PC-3 (cell line): Measurements from ENCODE around the gene GGCX.

ENCODE experiments used
- EZH2 ChIP-seq: fragments of 300-600 bp; sonication (generic); IDR thresholded peaks from one replicate; pipeline ENCODE4 v1.6.1; 2017; ENCODE audit warnings: antibody characterized with exemption, mild to moderate bottlenecking, low read length; ENCODE audit not compliant: unreplicated experiment
- EZH2phosphoT487 ChIP-seq: fragments of 300-600 bp; sonication (generic); IDR thresholded peaks from 2 replicates; pipeline ENCODE4 v1.6.1; 2018; ENCODE audit warnings: mild to moderate bottlenecking, antibody characterized with exemption, low read length, borderline replicate concordance
- TF ChIP-seq, protein P1 (sequence below): fragments of 300-600 bp; sonication (generic); conservative IDR thresholded peaks from 2 replicates; pipeline ENCODE4 v1.5.1; 2017; ENCODE audit warnings: antibody characterized with exemption, low read depth, mild to moderate bottlenecking, low read length

DNA sequence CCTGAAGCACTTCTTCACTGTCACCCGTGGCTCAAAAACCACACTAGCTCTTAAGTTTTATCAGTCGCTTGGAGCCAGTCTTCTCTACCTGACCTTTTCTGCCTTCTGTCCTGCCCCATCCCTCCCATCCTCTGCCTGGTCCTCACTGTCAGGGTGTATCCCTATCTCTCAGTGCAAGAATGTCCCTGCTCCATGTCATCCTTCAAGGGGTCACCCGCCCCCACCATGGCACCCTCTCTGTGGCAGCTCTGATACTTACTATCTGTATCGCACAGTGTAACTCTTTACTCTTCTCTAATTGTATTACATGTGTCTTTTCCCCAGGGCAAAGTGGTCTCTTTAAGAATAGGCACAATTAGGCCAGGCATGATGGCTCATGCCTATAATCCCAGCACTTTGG is 27.4 kb upstream of the GGCX start:
- TF ChIP-seq, protein P1, sequence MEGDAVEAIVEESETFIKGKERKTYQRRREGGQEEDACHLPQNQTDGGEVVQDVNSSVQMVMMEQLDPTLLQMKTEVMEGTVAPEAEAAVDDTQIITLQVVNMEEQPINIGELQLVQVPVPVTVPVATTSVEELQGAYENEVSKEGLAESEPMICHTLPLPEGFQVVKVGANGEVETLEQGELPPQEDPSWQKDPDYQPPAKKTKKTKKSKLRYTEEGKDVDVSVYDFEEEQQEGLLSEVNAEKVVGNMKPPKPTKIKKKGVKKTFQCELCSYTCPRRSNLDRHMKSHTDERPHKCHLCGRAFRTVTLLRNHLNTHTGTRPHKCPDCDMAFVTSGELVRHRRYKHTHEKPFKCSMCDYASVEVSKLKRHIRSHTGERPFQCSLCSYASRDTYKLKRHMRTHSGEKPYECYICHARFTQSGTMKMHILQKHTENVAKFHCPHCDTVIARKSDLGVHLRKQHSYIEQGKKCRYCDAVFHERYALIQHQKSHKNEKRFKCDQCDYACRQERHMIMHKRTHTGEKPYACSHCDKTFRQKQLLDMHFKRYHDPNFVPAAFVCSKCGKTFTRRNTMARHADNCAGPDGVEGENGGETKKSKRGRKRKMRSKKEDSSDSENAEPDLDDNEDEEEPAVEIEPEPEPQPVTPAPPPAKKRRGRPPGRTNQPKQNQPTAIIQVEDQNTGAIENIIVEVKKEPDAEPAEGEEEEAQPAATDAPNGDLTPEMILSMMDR, result no peak
- TF ChIP-seq EZH2, result no peak
- no peak for TF ChIP-seq EZH2phosphoT487
